ES-I3 (cell line): Measurements from ENCODE around the gene MCF2.

Experiments
- H3K36me3 ChIP-seq: 2 replicates; pipeline ENCODE4 v1.6.1; 2013; ENCODE audit warnings: mild to moderate bottlenecking, low read length, control low read depth, moderate library complexity; ENCODE audit not compliant: insufficient read depth
- H3K4me1 ChIP-seq: 2 replicates; pipeline ENCODE4 v1.6.1; 2013; ENCODE audit warnings: mild to moderate bottlenecking, control low read depth, low read length; ENCODE audit not compliant: insufficient read depth
- H3K9ac ChIP-seq: 2 replicates; pipeline ENCODE4 v1.6.1; 2013; ENCODE audit warnings: low read depth, mild to moderate bottlenecking, low read length, moderate library complexity
- H3K9me3 ChIP-seq: 2 replicates; pipeline ENCODE4 v1.6.1; 2013; ENCODE audit warnings: mild to moderate bottlenecking, low read length, moderate library complexity; ENCODE audit not compliant: control insufficient read depth, insufficient read depth

MCF2 gene, protein sequence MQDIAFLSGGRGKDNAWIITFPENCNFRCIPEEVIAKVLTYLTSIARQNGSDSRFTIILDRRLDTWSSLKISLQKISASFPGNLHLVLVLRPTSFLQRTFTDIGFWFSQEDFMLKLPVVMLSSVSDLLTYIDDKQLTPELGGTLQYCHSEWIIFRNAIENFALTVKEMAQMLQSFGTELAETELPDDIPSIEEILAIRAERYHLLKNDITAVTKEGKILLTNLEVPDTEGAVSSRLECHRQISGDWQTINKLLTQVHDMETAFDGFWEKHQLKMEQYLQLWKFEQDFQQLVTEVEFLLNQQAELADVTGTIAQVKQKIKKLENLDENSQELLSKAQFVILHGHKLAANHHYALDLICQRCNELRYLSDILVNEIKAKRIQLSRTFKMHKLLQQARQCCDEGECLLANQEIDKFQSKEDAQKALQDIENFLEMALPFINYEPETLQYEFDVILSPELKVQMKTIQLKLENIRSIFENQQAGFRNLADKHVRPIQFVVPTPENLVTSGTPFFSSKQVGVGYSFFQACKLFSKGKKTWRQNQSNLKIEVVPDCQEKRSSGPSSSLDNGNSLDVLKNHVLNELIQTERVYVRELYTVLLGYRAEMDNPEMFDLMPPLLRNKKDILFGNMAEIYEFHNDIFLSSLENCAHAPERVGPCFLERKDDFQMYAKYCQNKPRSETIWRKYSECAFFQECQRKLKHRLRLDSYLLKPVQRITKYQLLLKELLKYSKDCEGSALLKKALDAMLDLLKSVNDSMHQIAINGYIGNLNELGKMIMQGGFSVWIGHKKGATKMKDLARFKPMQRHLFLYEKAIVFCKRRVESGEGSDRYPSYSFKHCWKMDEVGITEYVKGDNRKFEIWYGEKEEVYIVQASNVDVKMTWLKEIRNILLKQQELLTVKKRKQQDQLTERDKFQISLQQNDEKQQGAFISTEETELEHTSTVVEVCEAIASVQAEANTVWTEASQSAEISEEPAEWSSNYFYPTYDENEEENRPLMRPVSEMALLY

DNA sequence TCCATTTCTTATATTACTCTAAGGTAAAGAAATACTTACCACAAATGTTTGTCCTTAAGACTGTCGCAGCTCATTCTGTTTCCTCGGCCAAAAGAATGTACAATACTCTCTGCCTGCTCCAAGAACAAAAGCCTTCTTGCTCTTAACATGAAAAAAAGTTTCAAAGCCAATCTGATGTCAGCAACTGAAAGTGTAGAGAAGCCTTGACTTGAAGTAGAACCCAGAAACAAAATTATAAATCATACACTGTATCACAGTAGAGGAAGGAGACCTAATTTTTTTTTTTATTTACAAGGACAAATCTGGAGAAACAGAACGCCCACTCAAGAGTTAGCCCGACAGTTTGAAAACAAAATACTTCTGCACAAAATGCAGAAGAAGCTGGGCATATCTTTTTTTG lies at the start of gene MCF2:
MCF2 (minus strand) TSS at position 101 of the 400 bp plus-strand sequence. CDS start 56,423 bp downstream, outside the sequence.
- Histone ChIP-seq H3K36me3 (no peaks in the 10 kb centered on the region), H3K4me1 (no peaks in the 10 kb centered on the region), H3K9me3 (no peaks in the 10 kb centered on the region), H3K9ac (no peak within 1 kb of the TSS)

DNA sequence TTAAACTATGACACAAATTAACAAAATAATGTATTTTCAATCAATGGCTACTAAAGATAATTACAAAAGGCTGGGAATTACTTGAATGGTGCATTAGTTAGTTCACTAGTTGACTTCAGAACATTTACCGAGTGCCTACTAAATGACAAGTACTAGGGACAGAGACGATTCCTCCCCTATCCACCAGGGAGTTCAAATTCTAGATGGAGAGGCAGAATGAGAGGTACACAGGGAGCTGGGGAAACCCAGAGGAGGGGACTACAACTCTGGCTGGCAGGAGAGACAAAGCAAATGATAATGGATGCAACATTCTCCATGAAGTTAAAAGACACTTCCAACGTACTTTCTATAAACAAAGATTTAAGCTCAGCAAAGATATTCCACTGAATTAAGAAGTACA lies 43.1 kb upstream of the MCF2 start:
- Histone ChIP-seq H3K4me1 (no peaks in the 10 kb centered on the region), H3K9me3 (peaks cover 4% of the 10 kb centered on the region; the same call in 1 of the 2 replicates), H3K36me3 (no peaks in the 10 kb centered on the region)

DNA sequence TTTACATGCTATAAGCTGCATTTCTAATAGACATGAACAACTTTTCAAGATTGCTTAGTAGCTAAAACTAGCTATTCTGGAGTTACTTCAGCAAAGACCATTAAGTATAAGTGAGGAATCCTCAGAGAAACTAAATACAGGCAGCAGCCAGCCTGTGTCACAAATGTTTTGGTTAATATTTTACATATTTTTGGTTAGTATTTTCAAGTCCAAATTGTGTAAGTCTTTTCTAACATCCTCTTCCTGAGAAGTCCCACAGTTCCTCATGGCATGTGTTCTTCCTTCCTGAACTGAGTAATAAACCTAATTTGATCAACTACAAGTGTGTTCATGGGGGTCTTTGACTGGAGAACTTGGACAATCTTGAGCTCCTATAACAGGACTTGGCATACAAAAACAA lies 42.4 kb upstream of the MCF2 start:
- Histone ChIP-seq H3K36me3 (no peaks in the 10 kb centered on the region), H3K9ac (no peak overlapping the region), H3K9me3 (peaks cover 4% of the 10 kb centered on the region; the same call in 1 of the 2 replicates), H3K4me1 (no peaks in the 10 kb centered on the region)

More for the DNA sequence above, 43.1 kb upstream of the MCF2 start:
- H3K9ac ChIP-seq, result no peak overlapping the region

DNA sequence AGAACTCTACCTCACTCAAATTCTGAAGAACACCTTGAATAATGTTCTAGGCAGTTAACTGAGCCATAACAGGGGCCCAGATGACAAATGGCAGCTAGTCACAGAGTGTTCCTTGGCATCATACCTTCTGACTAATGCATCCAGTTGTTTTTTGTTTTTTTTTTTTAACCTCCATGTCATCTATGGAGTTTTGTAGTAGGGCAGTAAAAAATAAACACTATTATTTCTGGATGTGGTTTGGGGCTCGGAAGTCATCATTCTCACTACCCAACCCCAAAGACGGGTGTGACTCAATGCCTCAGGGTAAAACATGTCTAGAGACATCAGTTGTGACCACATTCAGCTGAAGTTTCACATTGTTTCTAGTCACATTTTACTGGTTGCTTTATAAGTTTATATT lies 31.2 kb upstream of the MCF2 start:
- no peaks in the 10 kb centered on the region for H3K9me3 ChIP-seq
- H3K36me3 ChIP-seq, result peaks cover under 1% of the 10 kb centered on the region
- no peak overlapping the region for H3K9ac ChIP-seq
- H3K4me1 ChIP-seq, result peaks cover 6% of the 10 kb centered on the region

DNA sequence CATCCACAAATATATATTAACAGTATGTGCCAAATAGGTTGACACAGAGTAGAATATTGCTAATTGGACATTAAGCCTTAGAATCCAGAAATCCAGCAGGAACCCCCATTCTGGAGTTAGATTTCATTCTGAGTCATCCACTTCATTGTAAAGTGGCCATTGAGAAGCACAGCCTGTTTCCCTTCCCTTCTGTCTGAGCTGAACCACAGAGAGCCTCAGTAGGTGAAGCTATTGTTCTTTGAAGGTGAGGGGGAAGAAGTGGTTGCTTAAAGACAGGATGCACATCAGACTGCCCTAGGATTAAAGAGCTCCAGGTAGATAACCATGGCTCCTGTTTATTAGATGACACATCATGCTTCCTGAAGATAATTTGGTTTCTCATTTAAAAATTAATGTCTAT lies 30.6 kb upstream of the MCF2 start:
- Histone ChIP-seq H3K4me1 (peaks cover 6% of the 10 kb centered on the region), H3K9me3 (no peaks in the 10 kb centered on the region), H3K36me3 (no peaks in the 10 kb centered on the region; the same call in 1 of the 2 replicates), H3K9ac (no peak overlapping the region)

DNA sequence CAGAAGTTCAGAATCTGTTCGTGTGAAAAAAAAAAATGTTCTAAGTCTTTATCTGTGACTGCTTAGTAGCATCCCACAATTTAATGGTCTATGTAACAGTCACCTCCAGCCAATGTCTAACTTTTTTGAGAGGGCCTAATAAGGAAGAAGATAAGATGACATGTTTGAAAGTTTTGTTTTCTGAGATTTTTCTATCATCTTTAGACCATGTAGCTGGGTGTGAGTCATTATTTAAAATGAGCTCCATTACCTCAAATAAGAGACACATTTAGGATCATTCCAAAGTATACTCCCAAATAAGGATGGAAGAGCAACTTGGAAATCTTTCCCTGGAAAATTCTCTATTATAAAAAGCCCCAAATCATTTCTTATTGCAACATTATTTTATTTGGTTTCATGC lies 28.2 kb upstream of the MCF2 start:
- H3K9me3 ChIP-seq, result no peaks in the 10 kb centered on the region
- no peak overlapping the region for H3K9ac ChIP-seq
- no peaks in the 10 kb centered on the region; the same call in 1 of the 2 replicates for H3K36me3 ChIP-seq
- H3K4me1 ChIP-seq, result peaks cover 6% of the 10 kb centered on the region

DNA sequence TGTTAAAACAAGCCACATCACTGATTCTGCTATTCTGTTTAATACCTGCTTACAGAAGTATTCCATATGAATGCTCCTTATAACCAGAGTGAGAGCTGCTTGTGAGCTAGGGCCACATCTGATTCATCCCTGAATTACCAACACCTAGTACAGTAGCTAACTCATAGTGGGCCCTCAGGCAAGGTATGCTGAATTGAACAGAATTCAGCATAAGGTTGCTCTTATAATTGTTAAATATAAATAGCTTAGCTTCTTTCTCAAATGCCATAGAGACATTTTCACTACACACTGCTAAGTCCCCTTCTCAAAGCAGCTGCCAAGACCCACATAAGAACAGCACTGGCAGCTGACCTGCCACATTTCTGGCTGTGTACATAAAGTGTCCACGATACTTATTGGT lies 27.0 kb upstream of the MCF2 start:
- Histone ChIP-seq H3K4me1 (peaks cover 6% of the 10 kb centered on the region), H3K9me3 (no peaks in the 10 kb centered on the region), H3K36me3 (no peaks in the 10 kb centered on the region; the same call in none of the 2 replicates), H3K9ac (no peak overlapping the region)

DNA sequence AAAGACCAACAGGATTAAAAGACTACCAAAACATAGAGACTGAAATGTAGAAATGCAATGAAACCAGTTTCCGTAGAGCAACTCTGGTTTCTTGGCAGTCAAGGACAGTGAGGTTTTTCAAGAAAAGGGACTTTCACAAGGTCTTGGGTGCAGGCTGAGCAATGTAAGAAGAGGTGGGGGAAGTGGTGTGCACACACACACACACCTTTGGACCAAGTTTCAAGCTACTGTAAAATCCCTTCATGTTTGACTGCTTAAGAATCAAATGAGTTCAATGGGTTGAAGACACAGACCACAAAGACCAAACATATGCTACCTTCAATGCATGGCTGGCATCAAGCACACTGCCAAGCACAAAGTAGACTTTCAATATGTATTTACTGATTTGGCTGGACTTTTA lies 17.8 kb upstream of the MCF2 start:
- no peaks in the 10 kb centered on the region; the same call in 1 of the 2 replicates for H3K36me3 ChIP-seq
- no peaks in the 10 kb centered on the region for H3K4me1 ChIP-seq
- no peak overlapping the region for H3K9ac ChIP-seq
- no peaks in the 10 kb centered on the region for H3K9me3 ChIP-seq

DNA sequence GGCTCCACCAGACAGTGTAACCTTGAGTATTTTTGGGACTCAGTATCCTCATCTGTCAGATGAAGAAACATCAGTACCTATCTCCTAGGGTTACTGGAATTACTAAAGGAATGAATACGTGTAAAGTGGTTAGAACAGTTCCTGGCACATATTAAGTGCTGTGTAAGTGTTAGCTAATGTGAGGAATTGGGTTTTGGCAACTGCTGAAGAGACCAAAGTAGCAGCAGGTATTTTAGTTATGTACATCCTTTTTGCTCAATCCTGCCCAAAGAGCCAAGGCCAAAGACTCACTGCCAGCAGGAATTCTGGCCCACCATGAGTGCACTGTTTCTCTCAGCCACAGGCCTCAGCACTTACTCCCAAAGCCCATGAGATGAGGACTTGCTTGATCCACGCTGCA lies 16.7 kb upstream of the MCF2 start:
- Histone ChIP-seq H3K36me3 (no peaks in the 10 kb centered on the region), H3K9ac (no peak overlapping the region), H3K9me3 (no peaks in the 10 kb centered on the region), H3K4me1 (no peaks in the 10 kb centered on the region; the same call in 1 of the 2 replicates)

DNA sequence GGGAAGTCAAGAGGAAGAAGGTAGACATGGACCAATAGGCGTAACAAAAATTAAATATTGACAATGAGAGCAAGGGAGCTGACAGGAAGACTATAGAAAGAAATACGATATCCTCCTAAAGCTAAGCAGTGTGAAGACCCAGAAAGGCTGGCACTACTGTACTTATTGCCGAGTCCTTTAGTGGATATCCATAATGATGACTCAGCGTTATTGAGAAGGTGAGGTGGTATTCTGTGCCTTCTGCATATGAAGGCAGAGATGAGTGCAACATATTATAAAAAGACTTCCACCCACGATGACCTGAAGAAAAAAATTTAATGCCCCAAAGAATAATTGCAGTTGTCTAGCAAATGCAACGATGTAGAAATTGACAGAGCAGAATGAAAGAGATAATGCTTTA lies 13.0 kb upstream of the MCF2 start:
- H3K9ac ChIP-seq, result no peak overlapping the region
- no peaks in the 10 kb centered on the region for H3K9me3 ChIP-seq
- no peaks in the 10 kb centered on the region; the same call in 1 of the 2 replicates for H3K4me1 ChIP-seq
- H3K36me3 ChIP-seq, result no peaks in the 10 kb centered on the region

DNA sequence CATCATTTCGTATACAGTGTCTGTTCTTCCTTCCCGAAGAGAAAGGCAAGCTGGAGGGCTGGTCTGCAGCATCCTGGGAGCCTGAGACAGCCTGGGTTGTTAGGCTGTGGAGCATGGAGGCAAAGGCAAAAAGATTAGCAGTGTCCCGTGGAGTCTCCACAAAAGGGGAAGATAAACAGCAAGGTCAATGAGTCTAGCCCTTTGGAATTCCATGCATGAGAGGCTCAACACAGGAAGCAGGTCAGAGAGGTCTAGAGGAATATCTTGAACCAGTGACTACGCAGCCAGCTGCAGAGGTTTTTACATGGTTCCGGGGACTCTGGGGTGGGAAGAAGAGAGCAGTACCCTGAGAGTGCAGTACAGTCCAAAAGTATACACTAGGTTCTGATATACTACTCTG lies 12.2 kb upstream of the MCF2 start:
- Histone ChIP-seq H3K9me3 (no peaks in the 10 kb centered on the region), H3K36me3 (no peaks in the 10 kb centered on the region), H3K4me1 (no peaks in the 10 kb centered on the region; the same call in 1 of the 2 replicates), H3K9ac (no peak overlapping the region)

DNA sequence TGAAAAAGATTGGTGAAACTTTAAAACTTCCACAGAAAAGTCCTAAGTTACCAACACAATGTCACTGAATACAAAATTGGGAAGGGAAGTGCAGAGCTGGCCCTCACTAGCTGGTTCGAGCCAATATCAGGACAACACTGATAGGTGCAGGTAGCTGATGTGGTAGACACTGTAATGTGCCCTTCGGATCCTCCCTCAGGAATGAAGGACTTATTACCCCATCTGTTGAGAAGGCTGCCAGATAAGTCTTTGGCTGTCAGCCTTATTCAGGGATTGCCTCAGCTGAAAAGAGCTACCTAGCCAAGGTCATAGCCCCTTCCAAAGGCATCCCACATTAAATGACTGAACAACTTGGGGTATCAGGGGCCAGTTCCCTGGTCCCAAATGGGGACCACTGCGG lies 5.3 kb downstream of the MCF2 start:
- H3K9me3 ChIP-seq, result no peaks in the 10 kb centered on the region
- no peaks in the 10 kb centered on the region for H3K4me1 ChIP-seq
- H3K36me3 ChIP-seq, result no peaks in the 10 kb centered on the region
- H3K9ac ChIP-seq, result no peak overlapping the region

DNA sequence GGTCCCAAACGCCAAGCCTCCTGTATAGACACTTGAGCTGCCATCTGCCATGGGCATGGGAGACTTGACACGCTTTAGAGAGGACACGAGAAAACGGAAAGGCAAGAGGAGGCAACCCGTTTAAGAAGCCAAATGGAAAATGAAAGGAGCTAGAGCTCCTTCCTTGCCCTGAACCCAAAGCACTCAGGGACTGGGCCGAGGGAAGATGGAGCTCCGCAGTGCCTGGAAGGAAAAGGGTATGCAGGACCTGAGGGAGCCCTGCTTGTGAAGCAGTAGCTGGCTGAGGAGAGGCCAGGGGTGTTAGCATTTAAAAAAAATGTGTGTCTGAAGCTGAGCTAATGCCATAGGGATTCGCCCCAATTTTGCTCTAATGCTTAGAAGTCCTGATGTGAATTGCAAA lies 15.1 kb downstream of the MCF2 start:
- Histone ChIP-seq H3K9me3 (no peaks in the 10 kb centered on the region), H3K4me1 (no peaks in the 10 kb centered on the region), H3K9ac (no peak overlapping the region), H3K36me3 (no peaks in the 10 kb centered on the region)

DNA sequence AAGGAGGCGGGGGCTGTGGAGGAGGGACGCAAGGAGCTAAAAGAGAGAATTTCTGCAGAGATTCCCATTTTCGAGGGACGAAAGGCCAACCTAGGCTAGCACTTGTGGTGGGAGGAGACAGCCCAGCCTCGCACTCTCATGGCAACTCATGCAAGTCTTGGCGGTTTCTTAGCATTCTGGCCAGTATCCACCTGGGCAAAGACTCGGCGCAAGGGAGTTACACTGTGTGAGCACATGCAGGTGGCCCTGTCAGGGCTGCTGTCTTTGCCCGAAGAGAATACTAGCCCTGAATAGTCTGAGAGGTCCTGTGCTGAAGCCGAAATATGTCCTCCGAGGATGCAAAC lies 15.5 kb downstream of the MCF2 start:
- Histone ChIP-seq H3K9me3 (no peaks in the 10 kb centered on the region), H3K4me1 (no peaks in the 10 kb centered on the region), H3K36me3 (no peaks in the 10 kb centered on the region), H3K9ac (no peak overlapping the region)
